A673 (cell line): Measurements from ENCODE around the gene ZMYND8.

ENCODE experiments used
- EZH2 ChIP-seq: fragments of 200-600 bp; sonication (generic); IDR thresholded peaks from 2 replicates; pipeline ENCODE4 v1.6.1; 2017; ENCODE audit warnings: borderline replicate concordance, low read depth, mild to moderate bottlenecking, mixed read lengths, antibody characterized with exemption, low read length; ENCODE audit not compliant: poor library complexity, severe bottlenecking
- TF ChIP-seq, protein P1 (sequence below): fragments of 300-800, 200-600 bp; sonication (generic); conservative IDR thresholded peaks from 2 replicates; pipeline ENCODE4 v1.5.1; 2017; ENCODE audit warnings: low read depth, mild to moderate bottlenecking, antibody characterized with exemption, low read length, moderate library complexity, mixed read lengths

DNA sequence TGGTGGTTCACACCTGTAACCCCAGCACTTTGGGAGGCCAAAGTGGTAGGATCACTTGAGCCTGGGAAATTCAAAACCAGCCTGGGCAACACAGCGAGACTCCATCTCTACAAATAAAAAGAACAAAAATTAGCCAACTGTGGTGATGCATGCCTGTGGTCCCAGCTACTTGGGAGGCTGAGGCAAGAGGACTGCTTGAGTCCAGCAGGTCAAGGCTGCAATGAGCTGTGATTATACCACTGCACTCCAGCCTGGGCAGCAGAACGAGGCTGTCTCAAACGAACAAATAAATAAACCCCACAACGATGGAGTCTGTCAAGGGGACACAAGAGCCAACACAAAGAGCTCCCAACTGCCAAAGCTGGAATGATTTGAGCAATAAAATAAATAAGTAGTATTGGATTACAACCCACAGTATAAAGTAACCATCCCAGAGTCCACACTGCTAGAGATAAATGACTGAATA is 13.5 kb downstream of the ZMYND8 start:
- TF ChIP-seq, protein P1, sequence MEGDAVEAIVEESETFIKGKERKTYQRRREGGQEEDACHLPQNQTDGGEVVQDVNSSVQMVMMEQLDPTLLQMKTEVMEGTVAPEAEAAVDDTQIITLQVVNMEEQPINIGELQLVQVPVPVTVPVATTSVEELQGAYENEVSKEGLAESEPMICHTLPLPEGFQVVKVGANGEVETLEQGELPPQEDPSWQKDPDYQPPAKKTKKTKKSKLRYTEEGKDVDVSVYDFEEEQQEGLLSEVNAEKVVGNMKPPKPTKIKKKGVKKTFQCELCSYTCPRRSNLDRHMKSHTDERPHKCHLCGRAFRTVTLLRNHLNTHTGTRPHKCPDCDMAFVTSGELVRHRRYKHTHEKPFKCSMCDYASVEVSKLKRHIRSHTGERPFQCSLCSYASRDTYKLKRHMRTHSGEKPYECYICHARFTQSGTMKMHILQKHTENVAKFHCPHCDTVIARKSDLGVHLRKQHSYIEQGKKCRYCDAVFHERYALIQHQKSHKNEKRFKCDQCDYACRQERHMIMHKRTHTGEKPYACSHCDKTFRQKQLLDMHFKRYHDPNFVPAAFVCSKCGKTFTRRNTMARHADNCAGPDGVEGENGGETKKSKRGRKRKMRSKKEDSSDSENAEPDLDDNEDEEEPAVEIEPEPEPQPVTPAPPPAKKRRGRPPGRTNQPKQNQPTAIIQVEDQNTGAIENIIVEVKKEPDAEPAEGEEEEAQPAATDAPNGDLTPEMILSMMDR: no peak
- TF ChIP-seq EZH2: no peak
